HEK293 (cell line): ENCODE results near the gene OR9A2.

Source experiments
- CTCF ChIA-PET: fragments of 350-600 bp; formaldehyde crosslinking; extraction: SDS; loops from one replicate; lab custom pipeline; 2021; ENCODE audit warnings: antibody characterized with exemption; lab: Yijun Ruan, JAX
- POLR2A ChIA-PET: fragments of 300-600 bp; formaldehyde crosslinking; extraction: SDS; loops from one replicate; lab custom pipeline; 2020; ENCODE audit warnings: antibody characterized with exemption, inconsistent platforms; lab: Yijun Ruan, JAX
- H3K27ac ChIP-seq: fragments of 200-500 bp; sonication (Bioruptor generic); 2 replicates; pipeline ENCODE4 v1.5.1; 2014; ENCODE audit warnings: low read depth, low read length, control low read depth, inconsistent platforms; ENCODE audit errors: extremely low read depth
- H3K36me3 ChIP-seq, 2 experiments: fragments of 200-500 bp in 1 of 2; sonication (Bioruptor generic) in 1 of 2; 1 replicate in 1 of 2; 2 replicates in 1 of 2; pipeline ENCODE4 v1.5.1; 2014 to 2017; ENCODE audit warnings: inconsistent platforms in 2 of 2, low read length in 2 of 2; ENCODE audit not compliant: control insufficient read depth in 2 of 2, insufficient read depth in 1 of 2
- H3K4me1 ChIP-seq: fragments of 200-500 bp; sonication (Bioruptor generic); 2 replicates; pipeline ENCODE4 v1.5.1; 2014; ENCODE audit warnings: mild to moderate bottlenecking, low read length, inconsistent platforms; ENCODE audit not compliant: control insufficient read depth, insufficient read depth
- H3K4me3 ChIP-seq: 2 replicates; pipeline ENCODE4 v1.5.1; 2011; ENCODE audit warnings: low read depth, mild to moderate bottlenecking, control low read depth, low read length, moderate library complexity
- H3K9me3 ChIP-seq: fragments of 200-500 bp; sonication (Bioruptor generic); 2 replicates; pipeline ENCODE4 v1.5.1; 2014; ENCODE audit warnings: low read depth, low read length, inconsistent platforms; ENCODE audit not compliant: control insufficient read depth, insufficient read depth
- OVOL3 ChIP-seq: fragments of 450-650 bp; formaldehyde crosslinking; IDR thresholded peaks from 2 replicates; pipeline ENCODE4 v1.5.1; 2016; ENCODE audit warnings: missing biosample characterization, missing genetic modification characterization
- PBX3 ChIP-seq: sonication (generic); formaldehyde crosslinking; IDR thresholded peaks from 2 replicates; pipeline ENCODE4 v1.8.1; 2022; ENCODE audit warnings: mild to moderate bottlenecking, moderate library complexity, missing genetic modification reagents
- PRDM10 ChIP-seq: fragments of 450-650 bp; formaldehyde crosslinking; IDR thresholded peaks from 2 replicates; pipeline ENCODE4 v1.5.1; 2016; ENCODE audit warnings: missing biosample characterization, missing genetic modification characterization
- WT1 ChIP-seq: fragments of 450-650 bp; formaldehyde crosslinking; IDR thresholded peaks from 2 replicates; pipeline ENCODE4 v1.5.1; 2016; ENCODE audit warnings: missing biosample characterization, missing genetic modification characterization
- ZBTB1 ChIP-seq: fragments of 450-650 bp; formaldehyde crosslinking; IDR thresholded peaks from 2 replicates; pipeline ENCODE4 v1.5.1; 2016; ENCODE audit warnings: missing biosample characterization, missing genetic modification characterization
- ZBTB26 ChIP-seq: fragments of 450-650 bp; formaldehyde crosslinking; optimal IDR thresholded peaks from 2 replicates; pipeline ENCODE3; 2016; ENCODE audit warnings: missing biosample characterization, mild to moderate bottlenecking, missing genetic modification characterization
- ZNF112 ChIP-seq: fragments of 450-650 bp; formaldehyde crosslinking; IDR thresholded peaks from 2 replicates; pipeline ENCODE4 v1.5.0; 2017; ENCODE audit warnings: missing biosample characterization, missing genetic modification characterization
- ZNF175 ChIP-seq: fragments of 450-650 bp; formaldehyde crosslinking; IDR thresholded peaks from 2 replicates; pipeline ENCODE4 v1.5.1; 2016; ENCODE audit warnings: missing biosample characterization, missing genetic modification characterization
- ZNF202 ChIP-seq: fragments of 450-650 bp; formaldehyde crosslinking; IDR thresholded peaks from 2 replicates; pipeline ENCODE4 v1.5.1; 2016; ENCODE audit warnings: missing biosample characterization, missing genetic modification characterization, borderline replicate concordance
- ZNF302 ChIP-seq: fragments of 450-650 bp; formaldehyde crosslinking; IDR thresholded peaks from 2 replicates; pipeline ENCODE4 v1.5.1; 2016; ENCODE audit warnings: missing biosample characterization, missing genetic modification characterization, low read depth
- ZNF394 ChIP-seq: fragments of 450-650 bp; formaldehyde crosslinking; IDR thresholded peaks from 2 replicates; pipeline ENCODE4 v1.5.1; 2016; ENCODE audit warnings: missing biosample characterization, missing genetic modification characterization, mild to moderate bottlenecking, moderate library complexity, borderline replicate concordance
- ZNF404 ChIP-seq: fragments of 450-650 bp; formaldehyde crosslinking; IDR thresholded peaks from 2 replicates; pipeline ENCODE4 v1.5.1; 2017; ENCODE audit warnings: missing biosample characterization, missing genetic modification characterization
- ZNF596 ChIP-seq: fragments of 450-650 bp; IDR thresholded peaks from 2 replicates; pipeline ENCODE4 v1.5.0; 2018; ENCODE audit warnings: missing biosample characterization, mild to moderate bottlenecking, missing genetic modification characterization, moderate library complexity
- ZNF600 ChIP-seq: fragments of 450-650 bp; formaldehyde crosslinking; IDR thresholded peaks from 2 replicates; pipeline ENCODE4 v1.5.1; 2016; ENCODE audit warnings: missing biosample characterization, missing genetic modification characterization
- ZNF660 ChIP-seq: fragments of 450-650 bp; IDR thresholded peaks from 2 replicates; pipeline ENCODE4 v1.5.1; 2018; ENCODE audit warnings: missing biosample characterization, mild to moderate bottlenecking, missing genetic modification characterization
- ZNF791 ChIP-seq: fragments of 450-650 bp; formaldehyde crosslinking; IDR thresholded peaks from 2 replicates; pipeline ENCODE4 v1.5.1; 2016; ENCODE audit warnings: missing biosample characterization, missing genetic modification characterization
- ZNF830 ChIP-seq: fragments of 450-650 bp; IDR thresholded peaks from 2 replicates; pipeline ENCODE4 v1.5.0; 2018; ENCODE audit warnings: missing biosample characterization, missing genetic modification characterization, low read depth, mild to moderate bottlenecking, moderate library complexity
- ZSCAN16 ChIP-seq: fragments of 450-650 bp; formaldehyde crosslinking; IDR thresholded peaks from 2 replicates; pipeline ENCODE4 v1.5.1; 2016; ENCODE audit warnings: missing biosample characterization, missing genetic modification characterization
- ZSCAN30 ChIP-seq: fragments of 450-650 bp; IDR thresholded peaks from 2 replicates; pipeline ENCODE4 v1.5.1; 2018; ENCODE audit warnings: missing biosample characterization, mild to moderate bottlenecking, missing genetic modification characterization, moderate library complexity
- ZSCAN4 ChIP-seq: fragments of 450-650 bp; formaldehyde crosslinking; IDR thresholded peaks from 2 replicates; pipeline ENCODE4 v1.5.1; 2017; ENCODE audit warnings: missing biosample characterization, missing genetic modification characterization

The OR9A2 gene

GRCh38 chr7:143005632-143006260 is 21.2 kb downstream of the OR9A2 start:
- ChIA-PET CTCF (interaction anchor here (0.6 to 10.9 kb wide), 9 partner anchors 16 to 471 kb away, joined by 3 to 148 read pairs (median 4); no protein-coding TSS in a partner anchor), POLR2A (no interaction called here)
- Histone ChIP-seq H3K9me3 (no peaks in the 10 kb centered on the region), H3K27ac (no peak overlapping the region), H3K4me1 (no peaks in the 10 kb centered on the region), H3K4me3 (no peak overlapping the region), H3K36me3 (no peaks in the 10 kb centered on the region)
- no peak for TF ChIP-seq ZNF112
- TF ChIP-seq ZNF596 (tag by site-specific recombination), result no peak
- TF ChIP-seq ZNF791 (tag by site-specific recombination), result no peak
- no peak for TF ChIP-seq ZBTB26 (tag by site-specific recombination)
- no peak for TF ChIP-seq ZNF600 (tag by site-specific recombination)
- TF ChIP-seq ZNF202 (tag by site-specific recombination), result no peak
- no peak for TF ChIP-seq ZNF394 (tag by site-specific recombination)
- no peak for TF ChIP-seq PBX3 (CRISPR knock-in tag)
- no peak for TF ChIP-seq ZNF660
- TF ChIP-seq ZBTB1 (tag by site-specific recombination), result no peak
- no peak for TF ChIP-seq ZNF830 (tag by site-specific recombination)
- no peak for TF ChIP-seq WT1 (tag by site-specific recombination)
- TF ChIP-seq ZSCAN16, result no peak
- no peak for TF ChIP-seq ZNF404
- no peak for TF ChIP-seq ZSCAN30 (tag by site-specific recombination)
- no peak for TF ChIP-seq ZNF302 (tag by site-specific recombination)
- no peak for TF ChIP-seq ZNF175 (tag by site-specific recombination)
- TF ChIP-seq OVOL3 (tag by site-specific recombination), result no peak
- TF ChIP-seq ZSCAN4 (tag by site-specific recombination), result no peak
- no peak for TF ChIP-seq PRDM10 (tag by site-specific recombination)
